Measurements from ENCODE around the gene VSTM2A. TPM values are rescaled to one million over a fixed set of nuclear protein-coding genes. Genes with fewer than 3 reads are reported as not detected.

Gene VSTM2A
- total RNA-seq, 6 experiments from 2014 or later = not detected

- no peaks in the 10 kb centered on the region for H3K4me1 Mint-ChIP-seq (ENCODE audit: low read depth)
- no peak overlapping the region for H3K4me3 Mint-ChIP-seq
- DNase-seq = no peak
- peaks cover 4% of the 10 kb centered on the region; the same call in 1 of the 2 replicates for H3K9me3 Mint-ChIP-seq
- TF ChIP-seq CTCF (IDR thresholded peaks at IDR 0.05) = no peak
- no peak overlapping the region for H3K27ac Mint-ChIP-seq
- H3K36me3 Mint-ChIP-seq (ENCODE audit: low read depth) = no peaks in the 10 kb centered on the region
- peaks cover 14% of the 10 kb centered on the region for H3K27me3 Mint-ChIP-seq (ENCODE audit: insufficient read depth)
Observed at GRCh38 chr7:54544149-54544526, 2.0 kb downstream of the VSTM2A start.

GRCh38 chr7:54544527-54545240, 2.5 kb downstream of the VSTM2A start:
- no peak for DNase-seq
- Mint-ChIP-seq H3K27ac (no peak overlapping the region), H3K27me3 (ENCODE audit: insufficient read depth) (peaks cover 14% of the 10 kb centered on the region), H3K9me3 (peaks cover 4% of the 10 kb centered on the region; the same call in 1 of the 2 replicates), H3K36me3 (ENCODE audit: low read depth) (no peaks in the 10 kb centered on the region), H3K4me1 (ENCODE audit: low read depth) (no peaks in the 10 kb centered on the region), H3K4me3 (no peak overlapping the region)
- no peak for TF ChIP-seq CTCF (IDR thresholded peaks at IDR 0.05)

GRCh38 chr7:54545241-54545563, 3.0 kb downstream of the VSTM2A start:
- TF ChIP-seq CTCF (IDR thresholded peaks at IDR 0.05) = no peak
- H3K27ac Mint-ChIP-seq = no peak overlapping the region
- no peak for DNase-seq
- no peaks in the 10 kb centered on the region for H3K4me1 Mint-ChIP-seq (ENCODE audit: low read depth)
- H3K36me3 Mint-ChIP-seq (ENCODE audit: low read depth) = no peaks in the 10 kb centered on the region
- peaks cover 4% of the 10 kb centered on the region; the same call in 1 of the 2 replicates for H3K9me3 Mint-ChIP-seq
- H3K4me3 Mint-ChIP-seq = no peak overlapping the region
- H3K27me3 Mint-ChIP-seq (ENCODE audit: insufficient read depth) = peaks cover 14% of the 10 kb centered on the region

GRCh38 chr7:54546081-54546985, 4.2 kb downstream of the VSTM2A start:
- TF ChIP-seq CTCF (IDR thresholded peaks at IDR 0.05) = no peak
- Mint-ChIP-seq H3K4me3 (no peak overlapping the region), H3K27ac (no peak overlapping the region), H3K4me1 (ENCODE audit: low read depth) (no peaks in the 10 kb centered on the region), H3K9me3 (peaks cover 4% of the 10 kb centered on the region; the same call in 1 of the 2 replicates), H3K36me3 (ENCODE audit: low read depth) (no peaks in the 10 kb centered on the region), H3K27me3 (ENCODE audit: insufficient read depth) (peaks cover 14% of the 10 kb centered on the region)
- DNase-seq = no peak

- no peak overlapping the region for H3K4me3 Mint-ChIP-seq
- TF ChIP-seq CTCF (IDR thresholded peaks at IDR 0.05) = no peak
- no peaks in the 10 kb centered on the region for H3K4me1 Mint-ChIP-seq (ENCODE audit: low read depth)
- peaks cover 4% of the 10 kb centered on the region; the same call in 1 of the 2 replicates for H3K9me3 Mint-ChIP-seq
- H3K36me3 Mint-ChIP-seq (ENCODE audit: low read depth) = no peaks in the 10 kb centered on the region
- no peak for DNase-seq
- H3K27me3 Mint-ChIP-seq (ENCODE audit: insufficient read depth) = peaks cover 11% of the 10 kb centered on the region
- no peak overlapping the region for H3K27ac Mint-ChIP-seq
Observed at GRCh38 chr7:54546986-54547314, 4.8 kb downstream of the VSTM2A start.

Data from HFFc6 (cell line).